WERI-Rb-1 (cell line): ENCODE measurements around the gene ACTL10.

Experiments used
- DNase-seq: peaks from one replicate; pipeline ENCODE4 v3.0.0-alpha.2; 2020
- H3K27ac ChIP-seq: fragments of 250-450 bp; sonication (Bioruptor Pico); 2 replicates; pipeline ENCODE4 v1.5.1; 2020; ENCODE audit warnings: mild to moderate bottlenecking, moderate library complexity
- H3K27me3 ChIP-seq: fragments of 250-450 bp; sonication (Bioruptor Pico); 2 replicates; pipeline ENCODE4 v1.5.1; 2021; ENCODE audit warnings: mild to moderate bottlenecking, low read depth, moderate library complexity; ENCODE audit not compliant: insufficient read depth, severe bottlenecking
- H3K36me3 ChIP-seq: fragments of 250-450 bp; sonication (Bioruptor Pico); 2 replicates; pipeline ENCODE4 v1.5.1; 2020; ENCODE audit warnings: mild to moderate bottlenecking, moderate library complexity
- H3K4me3 ChIP-seq: 2 replicates; pipeline ENCODE4 v1.5.1; 2011; ENCODE audit warnings: low read depth, mild to moderate bottlenecking, control low read depth, low read length
- H3K9me3 ChIP-seq: fragments of 250-450 bp; sonication (Bioruptor Pico); 2 replicates; pipeline ENCODE4 v1.5.1; 2021; ENCODE audit warnings: mild to moderate bottlenecking, moderate library complexity; ENCODE audit not compliant: severe bottlenecking
- CTCF ChIP-seq: IDR thresholded peaks from 2 replicates; pipeline ENCODE4 v1.5.1; 2011; ENCODE audit warnings: low read depth, mild to moderate bottlenecking, control low read depth, inconsistent platforms, low read length

The ACTL10 gene

GRCh38 chr20:33716498-33716897 lies 49.8 kb downstream of the ACTL10 start:
- no peaks in the 10 kb centered on the region for H3K27me3 ChIP-seq
- TF ChIP-seq CTCF, result no peak
- no peak for DNase-seq
- H3K9me3 ChIP-seq, result no peaks in the 10 kb centered on the region
- peaks cover 4% of the 10 kb centered on the region for H3K36me3 ChIP-seq
- H3K4me3 ChIP-seq, result no peak overlapping the region
- H3K27ac ChIP-seq, result no peak overlapping the region
